Measurements from ENCODE around the gene OR12D1.
"Not testable (repeated sequence)": the region's sequence is repeated elsewhere in the genome, so short reads cannot be mapped to it uniquely, and the experiment has no call there.

Gene OR12D1

GRCh38 chr6:29414588-29414987 lies at the start of gene OR12D1:
TSS of gene OR12D1 (plus strand) at chr6:29414928.
- DNase-seq: no peak

GRCh38 chr6:29368765-29369164 lies 46.0 kb upstream of the OR12D1 start, which contains the start of gene OR5V1:
TSS of gene OR5V1 (minus strand) at chr6:29368865. CDS start at chr6:29356195, 12,670 bp downstream.
- no peak for DNase-seq

- DNase-seq: no peak
Measured at GRCh38 chr6:29375191-29375590, 39.5 kb upstream of the OR12D1 start, which contains the start of gene OR12D3. TSS of gene OR12D3 (minus strand) at chr6:29375291. CDS start at chr6:29375287, 4 bp downstream.

DNA sequence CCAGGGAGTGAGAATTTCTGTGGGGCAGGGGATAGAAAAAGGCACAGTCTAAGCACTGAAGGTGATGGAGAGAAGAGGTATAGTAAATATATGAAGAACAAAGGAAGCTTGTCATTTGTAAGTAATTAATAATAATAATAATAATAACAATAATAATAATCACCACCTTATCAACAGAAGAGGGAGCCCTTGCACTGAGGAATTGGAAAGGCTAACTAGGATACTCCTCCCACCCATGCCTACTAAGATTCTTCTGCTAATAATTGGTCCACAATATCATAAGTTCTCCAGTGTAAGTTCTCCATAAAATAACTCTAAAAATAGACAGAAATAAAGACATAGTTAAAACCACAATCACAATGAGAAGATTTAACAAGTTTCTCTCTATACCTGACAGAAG lies 38.7 kb upstream of the OR12D1 start:
- DNase-seq: no peak

- DNase-seq: no peak
Measured at GRCh38 chr6:29388533-29388932, 26.2 kb upstream of the OR12D1 start.

GRCh38 chr6:29395331-29395730 lies 19.4 kb upstream of the OR12D1 start, which contains the start of gene OR12D2:
TSS of gene OR12D2 (plus strand) at chr6:29395631. CDS start at chr6:29396700, 1,069 bp downstream.
- DNase-seq: no peak

GRCh38 chr6:29399525-29399924 lies 15.2 kb upstream of the OR12D1 start:
- DNase-seq: no peak

DNA sequence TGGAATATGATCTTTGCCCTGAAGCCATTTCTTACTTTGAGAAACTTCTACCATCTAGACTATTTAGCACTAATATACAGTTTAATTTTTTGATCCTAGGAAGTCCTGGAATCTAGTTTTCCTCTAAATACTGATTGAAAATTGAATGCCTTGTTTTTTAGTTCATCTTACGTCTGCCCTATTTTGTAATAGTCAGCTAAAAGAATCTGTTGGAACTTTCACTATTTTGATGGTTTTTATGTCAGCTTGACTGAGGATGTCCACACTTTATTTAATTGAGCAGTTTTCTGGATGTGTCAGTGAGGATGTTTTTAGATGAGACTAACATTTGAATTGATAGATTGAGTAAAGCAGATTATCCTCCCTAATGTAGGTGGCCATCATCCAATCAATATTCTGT lies 10.9 kb upstream of the OR12D1 start:
- no peak for DNase-seq

DNA sequence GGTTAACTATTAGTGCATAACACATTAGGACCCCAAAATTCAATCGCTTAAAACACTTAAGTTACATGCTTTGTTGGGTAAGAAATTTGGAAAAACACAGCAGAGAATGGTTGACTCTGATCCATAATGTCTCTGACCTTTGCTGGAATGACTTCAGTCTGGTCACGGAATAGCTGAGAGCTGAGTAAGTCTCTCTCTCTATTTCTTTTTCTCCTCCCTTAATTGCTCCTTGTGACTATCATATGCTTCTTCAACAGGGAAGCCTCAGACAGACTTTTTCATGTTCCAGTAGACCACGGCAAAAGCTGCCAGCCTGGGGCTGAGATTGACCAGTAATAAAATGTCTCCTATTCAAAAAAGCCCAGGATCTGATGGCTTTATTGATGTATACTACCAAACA lies 4.8 kb downstream of the OR12D1 start:
- DNase-seq: no peak

- DNase-seq: no peak
Measured at GRCh38 chr6:29424168-29424567, 9.4 kb downstream of the OR12D1 start.

GRCh38 chr6:29424575-29424974 lies 9.8 kb downstream of the OR12D1 start:
- DNase-seq: no peak

GRCh38 chr6:29425075-29425474 lies 10.3 kb downstream of the OR12D1 start:
- no peak for DNase-seq

DNA sequence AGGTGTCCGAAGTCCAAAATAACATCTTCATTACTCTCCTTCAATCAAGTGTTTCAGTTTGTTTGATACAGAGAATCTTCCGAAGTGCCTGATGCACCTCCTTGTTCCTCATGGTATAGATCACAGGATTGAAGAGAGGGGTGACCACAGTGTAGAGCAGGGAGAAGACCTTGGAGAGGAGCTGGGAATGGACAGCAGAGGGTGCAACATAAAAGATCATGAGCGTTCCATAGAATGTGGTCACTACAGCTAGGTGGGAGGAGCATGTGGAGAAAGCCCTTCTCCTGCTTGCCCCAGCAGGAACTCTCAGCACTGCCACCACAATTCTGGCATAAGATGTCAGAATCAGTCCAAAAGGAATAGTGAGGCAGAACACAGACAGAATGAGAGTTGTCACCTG lies 11.9 kb downstream of the OR12D1 start:
- DNase-seq: no peak

- not testable (repeated sequence) for DNase-seq
Measured at GRCh38 chr6:29436730-29437129, 22.0 kb downstream of the OR12D1 start.

DNA sequence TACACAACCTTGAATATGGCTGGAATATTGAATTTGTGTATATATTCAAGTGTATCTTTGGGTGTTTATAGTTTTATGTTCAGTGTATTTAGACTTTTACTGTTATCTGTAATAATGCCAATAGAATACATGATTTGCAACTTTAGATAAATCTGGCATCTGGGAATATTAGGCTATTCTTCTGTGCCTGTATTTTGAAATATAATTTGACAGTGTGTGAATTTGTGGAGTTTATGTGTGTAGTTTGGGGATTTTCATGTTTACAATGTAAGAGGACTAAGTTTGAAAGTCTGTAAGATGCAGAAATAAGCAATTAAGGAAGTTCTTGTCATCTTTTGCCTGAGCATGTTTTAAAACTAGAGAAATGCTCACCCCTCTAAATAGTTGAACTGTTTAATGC lies 24.3 kb downstream of the OR12D1 start, which contains the start of gene OR10C1:
Gene OR10C1, plus strand, starts transcription at position 301 of the 400 bp plus-strand sequence. CDS start 710 bp downstream, outside the sequence.
- no peak for DNase-seq

DNA sequence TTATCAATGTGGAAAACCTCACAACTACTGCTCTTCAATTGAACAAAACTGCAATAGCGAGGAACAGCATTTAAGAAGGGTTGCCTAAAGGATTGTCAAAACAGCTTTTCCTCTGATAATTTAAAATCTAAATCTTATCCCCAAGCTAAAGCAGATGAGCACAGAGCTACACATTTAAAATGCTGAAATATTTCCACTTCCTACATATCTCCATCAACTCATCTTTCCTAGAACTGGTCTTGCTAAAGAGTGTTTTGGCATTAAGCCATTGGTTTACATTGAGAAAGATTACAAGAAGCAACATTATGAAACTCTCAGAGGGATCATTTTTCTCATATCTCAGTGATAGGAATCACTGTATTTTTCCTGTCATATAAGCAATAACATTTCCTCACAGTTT lies 28.0 kb downstream of the OR12D1 start:
- no peak for DNase-seq

- not testable (repeated sequence) for DNase-seq
Measured at GRCh38 chr6:29444031-29444430, 29.3 kb downstream of the OR12D1 start.

- no peak for DNase-seq
Measured at GRCh38 chr6:29447670-29448069, 32.9 kb downstream of the OR12D1 start.

- DNase-seq: no peak
Measured at GRCh38 chr6:29451471-29452193, 36.9 kb downstream of the OR12D1 start.

- no peak for DNase-seq
Measured at GRCh38 chr6:29456971-29457370, 42.2 kb downstream of the OR12D1 start, which contains the start of the genes OR11A1 and OR2H1. TSS of gene OR11A1 (minus strand) at chr6:29457071. CDS start at chr6:29427641, 29,430 bp downstream. TSS of gene OR2H1 (plus strand) at chr6:29457155. CDS start at chr6:29461770, 4,615 bp downstream.

DNA sequence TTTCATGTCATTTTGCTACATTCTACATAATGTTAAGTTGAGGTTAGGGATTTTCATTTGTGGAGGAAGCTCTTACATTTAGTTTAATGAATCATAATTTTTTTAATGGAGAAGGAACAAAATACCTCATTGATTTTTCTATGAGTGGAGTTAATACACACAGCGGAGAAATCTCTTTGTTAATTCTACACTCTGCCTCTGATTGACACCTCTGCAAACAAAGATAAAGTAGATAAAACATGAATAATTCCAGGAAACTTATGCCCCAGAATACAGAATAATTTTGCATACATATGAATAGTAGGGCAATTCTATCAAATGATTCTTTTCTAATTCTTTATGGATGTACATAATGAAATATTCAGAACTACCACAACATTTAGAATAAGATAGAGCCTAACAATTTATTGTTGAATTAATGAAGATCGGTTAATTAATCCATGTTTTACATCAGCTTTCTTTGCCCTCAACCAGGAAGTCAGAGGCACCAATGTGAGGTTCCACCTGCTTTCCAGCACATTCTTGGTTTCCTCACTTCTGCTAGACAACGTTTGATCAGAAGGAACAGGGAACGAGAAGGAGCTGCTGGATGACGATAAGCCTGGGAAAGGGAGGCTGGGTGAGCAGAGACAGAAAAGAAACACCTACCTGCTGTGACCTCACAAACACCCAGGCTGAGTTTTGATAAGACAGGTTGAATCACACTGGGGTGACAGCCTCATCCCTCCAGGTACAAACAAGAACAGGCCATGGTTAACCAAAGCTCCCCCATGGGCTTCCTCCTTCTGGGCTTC lies 46.5 kb downstream of the OR12D1 start:
- no peak for DNase-seq

- DNase-seq: no peak
Measured at GRCh38 chr6:29462022-29462421, 47.3 kb downstream of the OR12D1 start.

DNA sequence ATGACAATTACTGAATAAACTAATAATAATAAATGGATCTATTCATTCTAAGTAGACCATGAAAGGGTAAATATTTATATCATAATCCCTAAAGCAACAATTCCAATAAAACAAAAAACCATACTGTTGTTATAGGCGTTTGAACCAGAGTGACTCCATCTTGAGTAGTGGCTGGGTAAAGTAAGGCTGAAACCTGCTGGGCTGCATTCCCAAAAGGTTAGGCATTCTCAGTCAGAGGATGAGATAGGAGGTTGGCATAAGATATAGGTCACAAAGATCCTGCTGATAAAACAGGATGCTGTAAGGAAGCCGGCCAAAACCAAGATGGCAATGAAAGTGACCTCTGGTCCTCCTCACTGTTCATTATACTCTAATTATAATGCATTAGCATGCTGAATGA lies 50.6 kb downstream of the OR12D1 start:
- DNase-seq: no peak

GRCh38 chr6:29465801-29466200 lies 51.1 kb downstream of the OR12D1 start:
- DNase-seq: no peak

All from CD4-positive, alpha-beta T cell treated with Interferon gamma for 1 hour (primary cell).